MG63 (cell line): ENCODE results near the gene USP8. TPM values are rescaled to one million over a fixed set of nuclear protein-coding genes. Genes with fewer than 3 reads are reported as not detected.
"Not testable (repeated sequence)": the region's sequence is repeated elsewhere in the genome, so short reads cannot be mapped to it uniquely, and the experiment has no call there.

ENCODE experiments used
- DNase-seq: peaks from one replicate; pipeline ENCODE4 v3.0.0-alpha.2; 2020
- H3K27me3 ChIP-seq: fragments of 250-450 bp; sonication (Bioruptor Pico); 2 replicates; pipeline ENCODE4 v1.5.1; 2020; ENCODE audit warnings: mild to moderate bottlenecking, moderate library complexity
- H3K36me3 ChIP-seq: fragments of 250-450 bp; sonication (Bioruptor Pico); 2 replicates; pipeline ENCODE4 v1.5.1; 2020; ENCODE audit warnings: mild to moderate bottlenecking, moderate library complexity
- H3K4me3 ChIP-seq: fragments of 250-450 bp; sonication (Bioruptor Pico); 2 replicates; pipeline ENCODE4 v1.5.1; 2020; ENCODE audit warnings: mild to moderate bottlenecking, moderate library complexity
- H3K9me3 ChIP-seq: fragments of 250-450 bp; sonication (Bioruptor Pico); 2 replicates; pipeline ENCODE4 v1.5.1; 2020; ENCODE audit warnings: mild to moderate bottlenecking, moderate library complexity
- total RNA-seq: library from RNA; depleted of rRNA; stranded (reverse); fragments of >200 nt; shearing (Covaris generic); gene quantifications from 2 replicates; pipeline ENCODE4 v1.2.3, GENCODE V29; 2014; ENCODE audit warnings: low replicate concordance

USP8 gene
- total RNA-seq, 1 experiment from 2014 or later: 48.0 TPM

DNA sequence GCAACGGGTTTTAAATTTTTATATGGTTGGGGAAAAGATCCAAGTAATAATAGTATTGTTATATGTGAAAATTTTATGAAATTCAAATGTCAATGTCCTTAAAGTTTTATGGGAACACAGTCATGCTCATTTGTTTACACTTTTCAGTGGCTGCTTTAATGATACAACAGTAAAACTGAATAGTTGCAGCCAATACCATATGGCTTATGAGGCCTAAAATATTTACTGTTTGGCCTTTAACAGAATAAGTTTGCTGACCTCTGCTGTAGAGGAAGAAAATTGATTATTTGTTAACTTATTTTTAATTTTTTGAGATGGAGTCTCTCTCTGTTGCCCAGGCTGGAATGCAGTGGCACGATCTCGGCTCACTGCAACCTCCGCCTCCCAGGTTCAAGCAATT is 77.6 kb downstream of the USP8 start:
- Histone ChIP-seq H3K27me3 (no peaks in the 10 kb centered on the region), H3K4me3 (no peak overlapping the region), H3K9me3 (no peaks in the 10 kb centered on the region), H3K36me3 (peaks cover 40% of the 10 kb centered on the region)
- no peak for DNase-seq

GRCh38 chr15:50503144-50503543 is 78.9 kb downstream of the USP8 start:
- H3K9me3 ChIP-seq: no peaks in the 10 kb centered on the region
- H3K4me3 ChIP-seq: no peak overlapping the region
- peaks cover 33% of the 10 kb centered on the region for H3K36me3 ChIP-seq
- no peaks in the 10 kb centered on the region for H3K27me3 ChIP-seq
- DNase-seq: no peak

- H3K4me3 ChIP-seq, H3K9me3 ChIP-seq, DNase-seq, H3K27me3 ChIP-seq: not testable (repeated sequence)
- peaks cover 12% of the 10 kb centered on the region for H3K36me3 ChIP-seq
Observed at GRCh38 chr15:50505656-50506055, 81.5 kb downstream of the USP8 start.

GRCh38 chr15:50506121-50506520 is 81.9 kb downstream of the USP8 start:
- DNase-seq: no peak
- Histone ChIP-seq H3K4me3 (no peak overlapping the region), H3K36me3 (peaks cover 9% of the 10 kb centered on the region), H3K27me3 (no peaks in the 10 kb centered on the region), H3K9me3 (no peaks in the 10 kb centered on the region)

GRCh38 chr15:50513001-50513400 is 88.8 kb downstream of the USP8 start:
- DNase-seq: no peak
- Histone ChIP-seq H3K9me3 (0 out of 2 replicates have a peak, but pooled peaks cover 5% of the 10 kb centered on the region), H3K27me3 (no peaks in the 10 kb centered on the region; the same call in 1 of the 2 replicates), H3K36me3 (no peaks in the 10 kb centered on the region), H3K4me3 (no peak overlapping the region)

DNA sequence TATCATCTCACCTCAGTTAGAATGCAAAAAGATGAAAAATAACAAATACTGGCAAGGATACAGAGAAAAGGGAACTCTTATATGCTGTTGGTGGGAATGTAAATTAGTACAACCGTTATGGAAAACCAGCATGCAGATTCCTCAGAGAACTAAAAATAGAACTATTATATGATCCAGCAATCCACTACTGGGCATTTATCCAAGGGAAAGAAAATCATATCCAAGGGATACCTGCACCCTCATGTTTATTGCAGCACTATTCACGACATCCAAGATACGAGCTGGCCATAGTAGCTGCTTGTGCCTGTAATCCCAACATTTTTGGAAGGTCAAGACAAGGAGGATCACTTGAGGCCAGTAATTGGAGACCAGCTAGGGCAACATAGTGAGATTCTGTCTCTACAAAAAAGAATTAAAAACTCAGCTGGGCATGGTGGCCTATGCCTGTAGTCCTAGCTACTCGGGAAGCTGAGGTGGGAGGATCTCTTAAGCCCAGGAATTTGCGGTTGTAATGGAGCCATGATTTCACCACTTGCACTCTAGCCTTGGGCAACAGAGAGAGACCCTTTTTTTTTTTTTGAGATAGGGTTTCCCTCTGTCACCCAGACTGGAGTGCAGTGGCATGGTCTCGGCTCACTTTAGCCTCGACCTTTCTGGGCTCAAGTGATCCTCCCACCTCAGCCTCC is 95.7 kb downstream of the USP8 start:
- H3K9me3 ChIP-seq: 0 out of 2 replicates have a peak, but pooled peaks cover 5% of the 10 kb centered on the region
- no peak for DNase-seq
- no peaks in the 10 kb centered on the region for H3K27me3 ChIP-seq
- H3K36me3 ChIP-seq: no peaks in the 10 kb centered on the region
- no peak overlapping the region for H3K4me3 ChIP-seq

- no peak overlapping the region for H3K4me3 ChIP-seq
- H3K27me3 ChIP-seq: no peaks in the 10 kb centered on the region
- no peaks in the 10 kb centered on the region for H3K36me3 ChIP-seq
- no peak for DNase-seq
- H3K9me3 ChIP-seq: no peaks in the 10 kb centered on the region
Observed at GRCh38 chr15:50523851-50524251, 99.6 kb downstream of the USP8 start.

- no peak for DNase-seq
- Histone ChIP-seq H3K4me3 (no peak overlapping the region), H3K27me3 (no peaks in the 10 kb centered on the region; the same call in 1 of the 2 replicates), H3K9me3 (no peaks in the 10 kb centered on the region), H3K36me3 (no peaks in the 10 kb centered on the region)
Observed at GRCh38 chr15:50531163-50531562, 107.0 kb downstream of the USP8 start.

GRCh38 chr15:50531766-50532165 is 107.6 kb downstream of the USP8 start:
- DNase-seq: no peak
- H3K9me3 ChIP-seq: no peaks in the 10 kb centered on the region
- no peaks in the 10 kb centered on the region for H3K36me3 ChIP-seq
- no peak overlapping the region for H3K4me3 ChIP-seq
- H3K27me3 ChIP-seq: no peaks in the 10 kb centered on the region; the same call in 1 of the 2 replicates

DNA sequence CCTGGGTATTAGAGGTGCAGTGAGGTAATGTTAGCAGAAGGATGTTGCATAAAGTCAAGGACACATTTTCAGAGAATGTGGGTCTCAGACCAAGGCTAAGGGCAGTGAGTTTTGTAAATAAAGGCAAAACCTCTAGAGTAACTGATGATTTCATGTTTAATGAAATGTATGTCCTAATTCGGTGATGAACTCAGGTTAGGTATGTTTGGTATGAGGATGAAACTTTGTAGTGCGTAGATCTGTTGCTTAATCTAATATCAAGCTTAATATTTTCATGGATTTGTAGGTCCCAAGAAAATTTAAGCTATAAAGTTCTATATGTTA is 118.6 kb downstream of the USP8 start:
- Histone ChIP-seq H3K27me3 (no peaks in the 10 kb centered on the region; the same call in 1 of the 2 replicates), H3K4me3 (no peak overlapping the region), H3K9me3 (no peaks in the 10 kb centered on the region), H3K36me3 (no peaks in the 10 kb centered on the region)
- no peak for DNase-seq

- H3K36me3 ChIP-seq: no peaks in the 10 kb centered on the region
- no peaks in the 10 kb centered on the region; the same call in 1 of the 2 replicates for H3K27me3 ChIP-seq
- no peak for DNase-seq
- no peaks in the 10 kb centered on the region for H3K9me3 ChIP-seq
- H3K4me3 ChIP-seq: no peak overlapping the region
Observed at GRCh38 chr15:50543556-50543955, 119.4 kb downstream of the USP8 start.

DNA sequence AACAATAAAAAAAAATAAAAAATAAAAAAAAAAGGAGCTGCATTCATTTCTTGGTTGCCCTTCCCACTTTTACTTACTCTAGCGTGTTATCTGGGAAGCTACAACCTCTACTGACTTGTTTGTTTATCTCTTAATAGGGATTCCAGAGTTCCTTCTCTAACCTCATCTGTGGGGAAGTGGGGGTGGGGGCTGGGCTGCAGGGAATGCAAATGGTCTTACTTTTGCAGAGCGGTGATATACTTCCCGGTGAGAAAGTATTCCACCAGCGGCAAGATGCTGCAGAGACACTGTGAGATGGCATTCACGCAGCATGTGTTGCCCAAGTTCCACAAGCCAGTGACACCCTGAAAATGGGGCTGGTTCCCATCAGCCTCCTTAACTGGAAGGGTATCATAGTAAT is 120.2 kb downstream of the USP8 start:
- DNase-seq: no peak
- no peaks in the 10 kb centered on the region for H3K36me3 ChIP-seq

DNA sequence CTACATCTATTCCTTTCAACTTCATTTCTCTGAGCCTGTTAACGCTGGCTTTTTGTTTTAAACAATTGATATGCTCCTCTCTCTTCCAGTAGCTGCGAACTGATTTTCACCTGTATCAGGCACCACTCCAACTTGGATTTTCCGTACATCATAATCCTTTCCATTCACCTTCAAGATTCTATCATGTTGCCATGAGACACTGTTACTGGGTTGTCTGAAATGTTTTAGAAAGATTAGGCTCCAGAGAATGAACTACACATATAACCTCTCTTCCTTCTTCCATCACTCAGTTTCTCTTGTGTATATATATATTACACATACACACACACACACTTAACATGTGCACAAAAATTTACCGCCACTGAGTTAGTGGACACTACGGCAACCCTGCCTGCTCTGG is 122.4 kb downstream of the USP8 start, which contains the start of gene USP50:
Gene USP50 (minus strand): TSS at position 101 of the 400 bp plus-strand sequence. CDS start 141 bp downstream, outside the sequence.
- Histone ChIP-seq H3K36me3 (no peaks in the 10 kb centered on the region), H3K27me3 (no peaks in the 10 kb centered on the region), H3K4me3 (no peak within 1 kb of the TSS), H3K9me3 (no peaks in the 10 kb centered on the region)
- no peak for DNase-seq

More for the DNA sequence above, 120.2 kb downstream of the USP8 start:
- H3K9me3 ChIP-seq: no peaks in the 10 kb centered on the region
- no peaks in the 10 kb centered on the region; the same call in 1 of the 2 replicates for H3K27me3 ChIP-seq
- no peak overlapping the region for H3K4me3 ChIP-seq

- no peak overlapping the region for H3K4me3 ChIP-seq
- H3K27me3 ChIP-seq: no peaks in the 10 kb centered on the region
- no peaks in the 10 kb centered on the region for H3K9me3 ChIP-seq
- no peaks in the 10 kb centered on the region for H3K36me3 ChIP-seq
- DNase-seq: no peak
Observed at GRCh38 chr15:50549326-50549725, 125.1 kb downstream of the USP8 start.

DNA sequence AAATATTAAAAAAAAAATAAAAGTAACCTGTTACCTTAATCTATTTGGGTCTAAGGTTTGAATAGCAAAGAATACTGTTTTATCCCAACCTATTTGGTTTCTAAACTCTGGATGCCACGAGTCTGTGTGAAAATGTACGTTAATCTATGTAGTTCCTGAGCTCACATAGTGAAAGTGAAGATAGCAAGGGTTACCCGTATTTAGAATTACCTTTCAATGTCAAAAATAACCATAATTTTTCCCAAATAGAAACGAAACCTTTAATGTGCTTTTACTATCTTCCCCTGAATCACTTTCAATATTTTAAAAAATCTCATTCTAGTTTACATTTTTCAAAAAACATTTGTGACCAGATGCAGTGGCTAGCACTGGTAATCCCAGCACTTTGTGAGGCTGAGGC is 128.0 kb downstream of the USP8 start:
- H3K36me3 ChIP-seq: peaks cover 3% of the 10 kb centered on the region; the same call in 1 of the 2 replicates
- no peak for DNase-seq
- no peaks in the 10 kb centered on the region for H3K27me3 ChIP-seq
- H3K4me3 ChIP-seq: no peak overlapping the region
- no peaks in the 10 kb centered on the region for H3K9me3 ChIP-seq

DNA sequence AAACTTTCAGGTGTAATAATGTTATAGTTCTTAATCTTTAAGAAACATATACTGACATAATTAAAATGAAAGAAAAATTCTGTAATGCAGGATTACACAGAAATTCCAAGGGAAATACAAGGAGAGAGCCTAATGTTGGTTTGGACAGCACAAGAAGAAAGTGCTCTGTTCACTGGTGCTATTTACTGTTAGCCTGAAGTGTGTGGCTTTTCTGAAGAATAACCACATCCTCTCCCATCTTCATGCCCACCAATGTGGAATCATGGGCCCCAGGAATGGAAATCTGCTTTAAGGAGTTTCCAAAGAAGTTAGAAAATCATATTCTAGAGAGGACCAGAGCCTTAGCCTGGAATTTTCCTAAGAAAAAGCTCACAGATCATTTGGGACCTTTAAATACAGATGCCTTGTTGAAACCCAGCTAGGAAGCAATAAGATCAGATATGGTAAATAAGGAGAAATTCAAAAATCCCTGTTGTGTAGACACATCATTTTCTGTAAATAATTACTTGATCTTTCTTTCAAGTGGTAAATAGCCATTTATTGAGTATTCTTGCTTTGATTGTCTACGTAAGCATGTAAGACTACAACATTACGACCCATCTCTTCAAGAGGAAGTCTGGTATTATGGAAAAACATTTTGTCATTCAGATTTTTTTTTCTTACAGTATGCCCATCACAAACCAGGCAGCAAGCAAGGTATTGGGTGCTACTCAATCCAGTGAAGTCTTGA is 132.6 kb downstream of the USP8 start:
- Histone ChIP-seq H3K27me3 (no peaks in the 10 kb centered on the region), H3K9me3 (no peaks in the 10 kb centered on the region), H3K4me3 (no peak overlapping the region), H3K36me3 (peaks cover 15% of the 10 kb centered on the region)
- no peak for DNase-seq

DNA sequence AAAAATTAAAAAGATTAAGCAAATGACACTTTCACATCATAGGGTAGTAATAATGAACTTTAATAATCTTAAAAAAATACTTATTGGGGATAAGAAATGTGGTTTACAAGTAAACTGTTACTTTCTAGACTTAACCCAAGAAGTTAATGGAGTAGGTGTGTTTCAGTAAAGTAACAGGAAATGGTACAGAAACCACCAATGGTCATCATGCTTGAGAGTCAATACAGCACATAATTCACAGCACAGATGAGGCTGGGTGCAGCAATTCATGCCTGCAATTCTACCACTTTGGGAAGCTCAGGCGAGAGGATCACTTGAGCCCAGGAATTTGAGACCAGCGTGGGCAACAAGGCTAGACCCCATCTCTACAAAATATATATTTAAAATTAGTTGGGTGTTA is 133.8 kb downstream of the USP8 start:
- H3K27me3 ChIP-seq: no peaks in the 10 kb centered on the region
- H3K9me3 ChIP-seq: no peaks in the 10 kb centered on the region
- H3K4me3 ChIP-seq: no peak overlapping the region
- no peak for DNase-seq
- H3K36me3 ChIP-seq: peaks cover 22% of the 10 kb centered on the region
